GM19463 (cell line): ENCODE data around the gene GTPBP2.
A peak's percentile ranks its signal among the peaks of the same experiment; 100 is the strongest.

Source experiments
- ATAC-seq: cut with Tn5 transposase; IDR thresholded peaks from one replicate; pipeline ENCODE4 v1.9.1; 2021; ENCODE audit warnings: mild to moderate bottlenecking, moderate library complexity; ENCODE audit not compliant: unreplicated experiment

Gene GTPBP2

DNA sequence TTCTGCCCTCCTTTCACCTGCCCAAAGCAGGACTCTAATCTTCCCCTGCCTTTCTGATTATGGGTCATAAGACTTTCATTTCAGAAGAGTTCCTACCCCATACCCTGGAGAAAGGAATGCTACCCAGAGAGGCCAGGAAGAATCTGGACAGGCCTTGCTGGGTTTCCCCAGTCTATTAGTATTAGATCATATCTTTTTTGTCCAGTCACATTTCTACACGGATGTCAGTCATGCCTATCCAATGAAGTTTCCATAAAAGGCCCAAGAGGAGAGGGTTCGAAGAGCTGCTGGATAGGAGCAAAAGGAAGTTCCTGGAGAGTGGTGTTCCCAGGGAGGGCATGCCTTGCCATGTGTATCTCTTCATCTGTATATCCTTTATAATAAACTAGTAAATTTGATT, 49.9 kb downstream of the GTPBP2 start:
- ATAC-seq: no peak

DNA sequence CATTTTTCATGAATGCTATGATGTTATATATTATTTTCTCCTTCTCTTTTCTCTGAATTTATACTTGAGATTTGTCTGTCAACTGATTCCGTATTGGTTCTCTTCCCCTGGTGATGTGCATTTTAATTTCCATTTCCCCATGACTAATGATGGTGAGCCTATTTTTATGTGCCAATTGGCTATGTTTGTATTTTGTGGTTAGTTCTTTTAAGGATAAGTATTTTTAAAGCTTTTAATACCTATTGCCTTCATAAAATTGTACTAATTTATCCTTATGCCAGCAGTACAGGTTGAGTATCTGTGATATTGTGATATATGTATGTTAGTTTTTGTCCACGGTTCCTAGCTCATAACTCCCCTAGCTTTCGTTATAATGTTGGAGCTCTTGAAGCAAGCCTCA, 50.3 kb downstream of the GTPBP2 start:
- ATAC-seq: no peak

DNA sequence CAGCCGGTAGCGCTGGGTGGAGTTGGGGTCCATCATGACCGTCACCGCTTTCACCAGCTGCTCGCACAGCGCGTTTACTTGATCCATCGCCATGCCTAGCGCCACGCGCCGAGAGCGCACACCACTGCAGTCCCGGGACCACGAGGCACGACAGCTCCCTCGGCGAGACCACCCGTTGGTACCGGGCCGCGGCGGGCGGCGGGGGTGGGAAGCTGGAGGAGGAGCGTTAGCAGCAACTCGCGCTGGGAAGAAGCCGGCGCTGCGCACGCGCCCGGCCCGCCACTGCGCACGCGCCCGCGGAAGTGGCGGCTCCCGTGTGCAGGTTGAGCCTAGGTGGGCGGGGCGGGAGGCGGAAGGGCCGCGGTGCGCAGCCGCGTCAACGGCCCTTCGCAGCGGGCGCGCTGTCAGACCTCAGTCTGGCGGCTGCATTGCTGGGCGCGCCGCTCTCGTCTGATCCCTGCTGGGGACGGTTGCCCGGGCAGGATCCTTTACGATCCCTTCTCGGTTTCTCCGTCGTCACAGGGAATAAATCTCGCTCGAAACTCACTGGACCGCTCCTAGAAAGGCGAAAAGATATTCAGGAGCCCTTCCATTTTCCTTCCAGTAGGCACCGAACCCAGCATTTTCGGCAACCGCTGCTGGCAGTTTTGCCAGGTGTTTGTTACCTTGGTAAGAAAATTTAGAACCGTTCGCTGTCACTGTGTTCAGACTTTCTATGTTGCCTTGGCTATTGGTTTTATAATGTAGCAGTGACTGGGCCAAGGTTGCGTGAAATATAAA, 53.1 kb downstream of the GTPBP2 start, which contains the start of the genes POLH and XPO5:
Gene POLH, plus strand, starts transcription at position 414 of the 780 bp plus-strand sequence. CDS start 6,135 bp downstream, outside the sequence.
Gene XPO5, minus strand, starts transcription at position 267 of the 780 bp plus-strand sequence. Its CDS starts 174 bp downstream, at position 93.
- ATAC-seq: peak; percentile 93

DNA sequence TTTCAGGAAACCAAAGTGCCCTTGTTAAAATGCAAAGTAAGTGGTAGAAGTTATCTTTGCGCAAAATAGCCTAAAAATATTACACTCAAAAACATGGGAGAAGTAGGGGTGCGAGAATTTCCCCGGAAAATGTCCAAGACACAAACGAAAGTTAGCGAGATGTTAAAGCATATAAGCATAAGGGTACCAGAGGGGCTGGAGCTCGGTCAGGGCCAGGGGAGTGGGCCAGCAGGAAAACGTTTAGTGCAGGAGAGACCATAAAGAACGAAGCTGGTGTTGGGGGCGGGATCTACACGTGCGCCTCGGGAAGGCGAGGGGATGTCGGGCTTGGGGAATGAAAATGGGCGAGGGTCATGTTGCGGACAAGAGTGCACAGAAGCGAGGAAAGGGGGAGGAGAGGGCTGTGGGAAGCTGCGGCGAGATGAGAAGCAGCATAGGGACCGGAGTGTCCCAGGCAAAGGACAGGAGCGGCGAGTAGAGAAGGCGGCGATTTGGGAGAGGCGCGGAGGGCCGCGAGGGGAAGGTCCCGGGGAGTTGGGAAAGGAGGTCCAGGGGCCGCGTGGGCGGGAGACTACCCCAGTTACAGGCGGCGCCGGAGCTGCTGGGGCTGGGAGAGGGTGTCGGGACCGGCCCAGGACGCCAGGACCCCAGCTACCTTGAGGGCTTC, 53.8 kb downstream of the GTPBP2 start:
- no peak for ATAC-seq

DNA sequence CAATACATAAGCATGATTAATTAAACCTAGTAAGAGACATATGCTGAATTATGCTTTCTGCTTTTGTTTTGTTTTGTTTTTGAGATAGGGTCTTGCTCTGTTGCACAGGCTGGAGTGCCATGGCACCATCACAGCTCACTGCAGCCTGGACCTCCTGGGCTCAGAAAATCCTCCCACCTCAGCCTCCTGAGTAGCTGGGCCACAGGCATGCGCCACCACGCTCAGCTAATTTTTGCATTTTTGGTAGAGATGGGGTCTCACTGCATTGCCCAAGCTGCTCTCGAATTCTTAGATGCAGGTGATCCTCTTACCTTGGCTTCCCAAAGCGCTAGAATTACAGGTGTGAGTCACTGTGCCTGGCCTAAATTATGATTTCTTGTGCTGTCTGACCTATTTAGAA, 57.0 kb downstream of the GTPBP2 start:
- ATAC-seq: no peak

DNA sequence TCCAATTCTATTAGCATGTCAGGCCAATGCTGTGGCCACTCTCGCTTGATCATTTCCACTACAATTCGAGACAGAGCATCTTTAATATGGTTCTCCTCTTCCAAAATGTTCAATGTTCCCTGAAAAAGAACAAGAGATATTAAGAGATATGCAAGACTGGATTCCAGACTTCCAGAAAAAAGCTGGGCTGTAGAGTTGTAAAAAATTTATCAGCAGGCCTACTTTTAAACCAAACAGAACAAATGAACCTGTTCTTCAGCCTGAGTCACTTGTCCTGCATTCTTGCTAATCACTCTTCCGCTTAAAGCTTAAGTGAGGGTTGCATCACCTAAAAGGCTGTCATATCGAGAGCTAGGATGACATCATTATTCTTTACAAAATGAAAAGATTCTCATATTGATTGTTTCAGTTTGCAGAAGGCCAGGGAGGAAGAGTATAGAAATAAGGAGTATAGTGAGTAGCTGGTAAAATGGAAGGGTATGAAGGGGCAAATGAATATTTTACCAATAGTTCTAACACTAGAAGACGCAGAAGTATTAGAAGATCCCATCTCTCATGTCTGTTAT, 58.1 kb downstream of the GTPBP2 start:
- ATAC-seq: no peak
